ENCODE results near the gene WNT9B. TPM values are rescaled to one million over a fixed set of nuclear protein-coding genes. Genes with fewer than 3 reads are reported as not detected.

WNT9B gene
- total RNA-seq, 2 donors from 2014 or later: not detected

DNA sequence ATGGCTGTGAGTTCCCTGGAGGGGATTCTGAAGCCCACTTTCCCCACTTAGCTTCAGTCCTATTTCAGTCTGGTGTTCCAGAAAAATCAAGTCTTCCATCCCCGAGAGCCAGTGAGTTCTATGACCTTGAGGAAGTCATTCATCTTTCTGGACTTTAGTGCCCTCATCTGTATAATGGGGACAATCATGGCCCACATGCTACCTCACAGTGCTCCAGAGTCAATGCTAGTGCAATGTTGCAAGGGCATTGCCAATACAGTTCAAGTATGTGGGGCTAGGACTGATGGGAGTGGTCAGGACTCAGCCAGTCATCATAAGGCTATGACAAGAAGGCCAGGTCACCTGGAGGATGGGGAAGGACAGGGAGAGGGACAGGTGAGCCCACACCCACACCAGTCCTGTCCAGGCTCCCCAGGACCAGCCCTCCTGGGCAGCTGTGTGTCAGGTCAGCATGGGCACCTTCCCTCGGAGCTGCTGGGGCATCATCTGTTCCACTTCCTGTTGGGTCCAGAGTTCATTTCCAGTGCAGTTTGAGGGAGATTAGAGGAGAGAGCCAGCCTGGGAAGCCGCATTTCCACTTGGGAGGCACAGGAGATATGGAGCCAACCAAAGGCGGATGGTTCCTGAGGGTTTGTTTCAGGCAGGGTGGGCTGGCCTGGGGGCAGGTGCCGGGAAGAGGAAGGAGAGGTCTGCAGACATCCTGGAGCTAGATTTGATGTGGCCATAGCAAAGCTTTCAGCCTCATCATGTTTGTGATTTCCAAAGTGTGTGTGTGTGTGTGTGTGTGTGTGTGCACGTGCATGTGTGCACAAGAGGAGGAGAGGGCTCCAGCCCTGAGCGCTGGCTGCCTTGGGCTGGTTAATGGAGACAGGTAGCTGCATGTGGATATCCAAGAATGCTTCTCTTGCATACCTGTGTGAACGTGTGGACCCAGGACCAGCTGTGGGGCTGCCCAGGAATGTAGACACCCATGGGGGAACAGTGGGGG is 3.9 kb upstream of the WNT9B start:
- ATAC-seq: peak; percentile 65
- intact Hi-C loops (cut with DNase I, micrococcal nuclease): loop anchor here in 1 of 2 donors (10.0 kb wide), 1 partner anchor 137 kb away; no protein-coding TSS in a partner anchor
- DNase-seq: peak in 1 of 2 donors; percentile 18

DNA sequence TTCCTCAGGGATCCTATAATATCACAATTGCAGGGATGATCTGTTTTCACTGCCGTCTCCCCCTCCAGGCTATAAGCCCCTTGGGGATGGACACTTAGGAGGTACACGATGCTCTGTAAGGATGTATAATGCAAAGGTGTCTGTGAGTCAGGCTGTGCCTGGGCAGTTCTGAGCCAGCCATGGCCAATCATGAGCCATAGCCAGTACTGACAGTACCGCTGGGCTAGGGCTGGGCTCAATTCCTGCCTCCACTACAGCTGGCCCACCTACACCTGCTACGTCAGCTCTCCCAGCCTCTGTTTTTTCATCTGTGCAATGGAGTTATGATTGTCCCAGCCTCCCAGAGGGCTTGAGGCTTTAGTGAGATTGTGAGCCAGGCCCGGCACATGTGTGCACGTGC is 2.8 kb upstream of the WNT9B start:
- intact Hi-C loops (cut with DNase I, micrococcal nuclease): loop anchor here in 1 of 2 donors (10.0 kb wide), 1 partner anchor 136 kb away; no protein-coding TSS in a partner anchor
- ATAC-seq (no peak), DNase-seq (no peak)

DNA sequence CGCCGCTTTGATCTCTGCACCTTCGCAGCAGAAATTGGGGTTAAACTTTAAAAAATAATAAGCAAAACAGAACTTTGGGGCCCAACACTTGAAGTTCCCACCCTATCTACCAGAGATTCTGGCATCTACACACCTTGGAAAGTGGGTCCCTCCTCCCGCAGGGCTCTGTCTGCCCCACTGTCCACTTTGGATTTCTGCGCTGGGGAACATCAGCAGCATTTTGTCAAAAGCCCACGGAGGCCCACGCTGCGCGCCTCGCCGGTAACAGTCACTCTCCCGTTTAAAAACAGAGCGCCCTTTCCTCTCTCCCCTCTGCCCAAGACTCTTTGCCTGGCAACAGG is 725 bp upstream of the WNT9B start:
- no peak for ATAC-seq
- DNase-seq: no peak
- intact Hi-C loops (cut with DNase I, micrococcal nuclease): no loop called here

DNA sequence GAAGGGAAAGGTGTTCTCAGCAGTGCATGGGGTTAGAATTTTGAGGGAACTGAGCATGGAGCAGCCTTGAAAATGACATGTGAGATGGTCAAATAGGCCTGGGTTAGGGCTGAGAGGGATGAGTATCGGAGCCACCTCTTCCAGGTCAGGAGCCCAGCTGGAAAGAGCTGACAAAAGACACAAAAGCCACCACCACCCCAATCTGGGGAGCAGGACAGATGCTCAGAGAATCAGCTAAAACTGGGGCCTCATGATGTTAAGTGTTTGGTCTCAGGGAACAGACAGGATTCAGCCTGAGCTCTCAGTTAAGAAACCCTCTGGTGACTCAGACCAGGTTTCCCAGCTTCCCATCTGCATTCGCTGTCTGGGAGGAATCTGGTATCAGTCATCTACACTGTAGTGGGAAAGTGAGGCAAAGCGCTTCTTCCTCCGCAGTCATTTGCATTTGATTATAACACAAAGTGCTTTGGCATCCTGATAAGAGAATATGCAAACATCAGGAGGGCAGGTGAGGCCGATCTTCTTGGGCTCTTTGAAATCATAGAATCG is 2.6 kb downstream of the WNT9B start:
- no peak for ATAC-seq
- intact Hi-C loops (cut with DNase I, micrococcal nuclease): no loop called here
- no peak for DNase-seq

DNA sequence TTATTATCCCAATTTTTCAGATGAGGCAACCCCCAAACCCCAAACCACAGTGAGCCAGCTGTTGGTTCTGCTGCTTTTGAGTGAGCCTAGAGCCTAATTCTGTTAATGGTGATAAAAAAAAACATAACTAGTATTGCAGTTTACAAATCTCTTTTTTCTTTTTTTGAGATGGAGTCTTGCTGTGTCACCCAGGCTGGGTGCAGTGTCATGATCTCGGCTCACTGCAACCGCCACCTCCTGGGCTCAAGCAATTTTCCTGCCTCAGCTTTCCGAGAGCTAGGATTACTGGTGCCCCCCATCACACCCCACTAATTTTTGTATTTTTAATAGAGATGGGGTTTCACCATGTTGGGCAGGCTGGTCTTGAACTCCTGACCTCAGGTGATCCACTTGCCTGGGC is 3.1 kb downstream of the WNT9B start:
- ATAC-seq: no peak
- intact Hi-C loops (cut with DNase I, micrococcal nuclease): no loop called here
- no peak for DNase-seq

DNA sequence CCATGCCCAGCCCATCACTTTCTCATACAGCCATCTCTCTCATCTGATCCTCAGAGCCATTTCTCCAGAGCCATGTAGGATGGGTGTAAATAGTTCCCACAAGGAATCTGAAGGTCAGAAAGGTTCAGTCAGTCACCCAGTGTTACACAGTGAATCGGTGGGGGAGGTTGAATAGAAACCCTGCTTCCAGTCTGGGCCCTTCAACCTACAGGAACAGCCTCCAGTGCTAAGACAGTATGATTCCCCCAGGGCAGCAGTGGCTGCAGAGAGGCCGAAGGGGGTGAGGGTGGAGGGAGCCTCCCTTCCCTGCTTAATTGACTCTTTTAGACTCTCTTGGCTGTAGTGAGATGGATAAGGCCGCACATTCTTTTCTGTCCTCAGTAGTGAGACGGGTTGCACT is 3.6 kb downstream of the WNT9B start:
- intact Hi-C loops (cut with DNase I, micrococcal nuclease): no loop called here
- ATAC-seq: no peak

DNA sequence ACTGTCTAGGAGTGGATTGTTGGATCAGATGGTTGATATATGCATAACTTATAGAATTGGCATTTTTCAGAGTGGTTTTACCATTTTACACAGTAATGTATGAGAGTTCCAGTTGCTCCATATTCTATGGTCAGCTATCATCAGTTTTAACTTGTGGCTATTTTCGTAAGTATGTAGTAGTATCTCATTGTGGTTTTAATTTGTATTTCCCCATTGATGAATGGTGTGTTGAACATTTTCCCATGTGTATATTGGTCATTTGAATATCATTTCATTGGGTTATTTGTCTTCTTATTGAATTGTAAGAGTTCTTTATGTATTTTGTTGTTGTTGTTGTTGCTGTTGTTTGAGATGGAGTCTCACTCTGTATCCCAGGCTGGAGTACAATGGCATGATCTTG is 6.2 kb downstream of the WNT9B start:
- ATAC-seq (no peak), DNase-seq (no peak)
- intact Hi-C loops (cut with DNase I, micrococcal nuclease): no loop called here

More for the DNA sequence above, 3.6 kb downstream of the WNT9B start:
- no peak for DNase-seq

DNA sequence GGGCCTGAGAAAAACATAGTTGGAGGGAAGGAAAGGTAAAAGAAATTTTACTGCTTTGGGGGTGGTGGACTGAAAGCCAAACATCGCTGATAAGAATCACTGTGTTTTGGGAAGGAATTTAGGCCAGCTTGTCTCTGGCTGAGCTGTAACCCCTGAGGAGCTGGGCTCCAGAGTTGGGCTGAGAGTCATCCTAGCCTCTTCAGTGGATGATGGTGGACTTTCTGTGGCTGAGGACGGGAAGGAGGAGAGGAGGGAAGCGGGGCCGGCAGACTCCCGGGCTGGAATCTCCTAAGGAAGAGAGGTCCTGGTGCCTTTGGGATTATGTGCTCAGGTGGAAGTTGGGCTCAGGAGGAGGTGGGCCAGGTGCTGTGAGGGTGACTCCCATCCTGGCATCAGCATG is 8.6 kb downstream of the WNT9B start:
- DNase-seq: no peak

DNA sequence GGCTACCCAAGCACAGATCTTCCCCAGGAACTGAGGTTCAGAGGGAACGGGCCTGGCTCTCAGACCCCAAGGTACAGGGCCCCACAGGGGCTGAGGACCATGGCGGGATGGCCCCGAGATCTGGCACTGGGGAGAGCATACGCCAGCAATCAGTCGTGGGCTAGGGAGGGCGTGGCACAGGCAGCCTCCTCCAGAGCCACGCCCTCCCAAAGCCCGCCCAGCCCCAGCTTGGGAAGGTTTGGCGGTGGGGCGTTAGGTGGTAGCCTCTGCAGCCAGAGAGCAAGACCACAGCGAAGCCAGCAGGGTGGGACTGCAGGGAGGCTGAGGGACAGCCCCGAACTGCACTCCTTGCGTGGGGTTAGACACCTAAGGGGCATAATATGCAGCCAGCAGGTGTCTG is 11.6 kb downstream of the WNT9B start:
- ATAC-seq (peak; percentile 33), DNase-seq (peak in 1 of 2 donors; percentile 23)
- intact Hi-C loops (cut with DNase I, micrococcal nuclease): no loop called here

More for the DNA sequence above, 8.6 kb downstream of the WNT9B start:
- no peak for ATAC-seq
- intact Hi-C loops (cut with DNase I, micrococcal nuclease): no loop called here

DNA sequence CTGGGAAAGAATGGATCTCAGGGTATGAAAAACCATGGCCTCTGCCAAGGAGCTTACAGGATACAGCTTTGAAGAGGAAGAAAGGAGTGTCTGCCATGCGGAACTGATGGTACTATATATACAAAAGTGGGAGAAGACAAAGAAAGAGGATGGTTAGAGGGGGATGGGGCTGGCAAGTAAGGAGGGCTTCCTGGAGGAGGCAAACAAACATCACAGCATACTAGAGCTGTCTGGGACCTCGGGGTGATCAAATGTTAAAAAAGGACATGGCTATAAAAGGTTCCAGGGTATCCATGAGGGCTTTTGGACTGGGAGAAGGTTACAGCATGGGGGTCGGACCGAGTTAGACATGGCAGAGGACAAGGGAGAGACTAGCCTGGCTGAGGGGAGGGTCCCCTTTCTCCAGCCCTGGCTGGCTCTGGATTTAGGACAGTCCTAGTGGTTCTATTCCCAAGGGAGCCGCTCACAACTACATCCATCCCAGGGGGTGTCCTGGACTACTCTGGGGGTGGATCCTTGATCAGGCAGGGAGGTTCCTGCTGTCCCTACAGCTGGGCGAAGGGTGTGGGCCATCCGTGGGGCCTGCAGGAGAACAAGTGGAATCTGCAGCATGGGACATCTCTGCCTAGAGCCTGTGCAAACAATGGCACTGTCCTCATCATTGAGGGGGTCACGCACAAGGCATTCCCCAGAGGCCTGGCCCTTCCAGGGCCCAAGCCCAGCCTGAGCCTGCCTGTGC is 12.2 kb downstream of the WNT9B start:
- intact Hi-C loops (cut with DNase I, micrococcal nuclease): no loop called here
- no peak for ATAC-seq
- DNase-seq: no peak

DNA sequence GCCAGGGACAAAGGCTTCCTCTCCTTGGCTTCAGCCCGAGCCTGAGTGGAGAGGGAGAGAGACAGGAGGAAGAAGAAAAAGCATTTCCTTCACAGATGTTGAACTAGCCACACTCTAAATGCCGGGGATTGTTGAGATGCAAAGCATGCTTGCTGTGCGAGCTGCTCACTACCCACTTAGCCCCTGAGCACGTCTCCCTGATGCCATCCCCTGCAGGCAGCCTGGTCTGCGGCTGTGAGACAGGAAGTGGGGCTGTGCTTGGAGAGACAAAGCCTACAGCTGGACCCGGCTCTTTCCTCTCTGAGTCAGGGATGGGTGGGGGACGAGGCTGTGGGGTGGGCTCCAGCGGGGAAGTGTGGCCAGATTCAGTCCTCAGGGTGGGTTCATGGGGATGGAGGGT is 13.7 kb downstream of the WNT9B start:
- intact Hi-C loops (cut with DNase I, micrococcal nuclease): no loop called here
- no peak for ATAC-seq
- no peak for DNase-seq

DNA sequence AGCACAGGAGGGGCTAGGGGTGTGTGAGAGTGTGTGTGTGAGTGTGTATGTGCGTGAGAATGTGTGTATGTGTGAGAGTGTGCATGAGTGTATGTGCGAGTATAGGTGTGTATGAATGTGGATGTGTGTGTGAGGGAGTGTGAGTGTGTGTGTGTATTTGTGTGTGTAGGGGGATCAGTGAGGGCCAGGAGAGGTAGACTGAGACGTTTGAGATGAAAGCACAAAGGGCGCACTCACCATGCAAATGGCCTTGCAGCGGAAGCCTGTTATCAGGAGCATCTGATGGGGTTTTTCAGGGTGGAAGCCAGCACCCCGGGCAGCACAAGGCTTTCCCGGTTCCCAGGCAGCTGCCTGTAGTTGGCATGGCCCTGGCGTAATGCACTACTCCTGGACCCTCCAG is 14.9 kb downstream of the WNT9B start:
- intact Hi-C loops (cut with DNase I, micrococcal nuclease): no loop called here
- no peak for ATAC-seq
- no peak for DNase-seq

DNA sequence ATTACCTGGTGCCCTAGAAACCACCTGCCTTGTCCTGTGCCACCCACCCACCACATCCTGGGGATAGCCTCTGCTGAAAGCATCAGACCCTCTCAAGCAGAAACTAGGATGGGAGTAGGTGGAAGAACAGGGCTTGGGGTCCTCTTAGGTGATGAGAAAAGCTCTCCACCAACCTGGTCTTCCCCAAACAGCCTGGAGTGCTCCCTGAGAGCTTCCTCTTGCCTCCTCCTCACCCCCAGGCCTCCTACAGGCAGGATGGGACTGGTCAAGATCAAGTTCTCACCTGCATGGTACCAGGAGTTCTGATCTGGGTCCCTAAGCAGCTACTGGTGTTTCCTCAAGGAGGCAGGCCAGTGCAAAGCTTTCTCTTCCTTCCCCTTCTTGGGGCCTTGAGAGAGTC is 15.4 kb downstream of the WNT9B start:
- intact Hi-C loops (cut with DNase I, micrococcal nuclease): no loop called here
- no peak for DNase-seq
- no peak for ATAC-seq

DNA sequence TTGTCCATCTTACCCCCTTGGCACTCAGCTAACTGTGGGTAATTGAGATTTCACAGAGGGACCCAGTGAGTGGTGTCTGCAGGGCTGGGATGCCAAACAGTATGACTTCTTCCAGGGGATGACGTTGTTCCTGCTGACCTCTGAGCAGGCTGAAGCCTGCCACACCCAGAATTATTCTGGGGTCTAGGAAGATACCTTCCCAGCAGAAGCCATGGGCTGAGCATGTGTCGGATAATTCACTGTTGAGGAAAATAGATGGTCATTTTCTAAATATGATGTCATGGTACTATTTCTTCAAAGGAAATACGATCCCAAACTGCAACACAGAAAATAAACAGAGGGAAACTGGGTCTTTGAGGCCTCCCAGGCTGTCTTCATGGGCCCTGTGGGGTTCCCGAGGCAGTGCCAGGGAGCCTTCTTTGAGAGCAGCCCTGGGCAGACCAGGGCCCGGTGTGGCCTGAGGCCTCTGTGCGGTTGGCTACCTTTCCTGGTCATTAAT is 17.4 kb downstream of the WNT9B start:
- DNase-seq: no peak
- intact Hi-C loops (cut with DNase I, micrococcal nuclease): no loop called here
- no peak for ATAC-seq

DNA sequence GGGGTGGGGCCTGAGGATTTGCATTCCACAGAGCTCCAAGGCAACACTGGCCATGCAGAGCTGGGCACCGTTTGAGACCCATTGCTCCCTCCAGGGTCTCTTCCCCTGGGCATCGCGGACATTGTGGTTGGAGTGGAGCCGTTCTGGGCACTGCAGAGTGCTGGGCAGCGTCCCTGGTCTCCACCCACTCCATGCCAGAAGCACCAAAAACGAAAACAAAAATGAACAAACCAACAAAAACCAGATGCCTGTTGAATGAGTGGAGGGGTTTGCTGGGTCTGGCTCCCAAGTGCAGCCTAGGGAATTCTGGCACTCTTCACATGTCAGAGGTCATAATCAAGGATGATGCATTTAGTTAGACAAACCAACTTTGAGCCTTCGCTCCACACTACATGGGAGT is 17.9 kb downstream of the WNT9B start:
- intact Hi-C loops (cut with DNase I, micrococcal nuclease): no loop called here
- ATAC-seq: no peak
- no peak for DNase-seq

DNA sequence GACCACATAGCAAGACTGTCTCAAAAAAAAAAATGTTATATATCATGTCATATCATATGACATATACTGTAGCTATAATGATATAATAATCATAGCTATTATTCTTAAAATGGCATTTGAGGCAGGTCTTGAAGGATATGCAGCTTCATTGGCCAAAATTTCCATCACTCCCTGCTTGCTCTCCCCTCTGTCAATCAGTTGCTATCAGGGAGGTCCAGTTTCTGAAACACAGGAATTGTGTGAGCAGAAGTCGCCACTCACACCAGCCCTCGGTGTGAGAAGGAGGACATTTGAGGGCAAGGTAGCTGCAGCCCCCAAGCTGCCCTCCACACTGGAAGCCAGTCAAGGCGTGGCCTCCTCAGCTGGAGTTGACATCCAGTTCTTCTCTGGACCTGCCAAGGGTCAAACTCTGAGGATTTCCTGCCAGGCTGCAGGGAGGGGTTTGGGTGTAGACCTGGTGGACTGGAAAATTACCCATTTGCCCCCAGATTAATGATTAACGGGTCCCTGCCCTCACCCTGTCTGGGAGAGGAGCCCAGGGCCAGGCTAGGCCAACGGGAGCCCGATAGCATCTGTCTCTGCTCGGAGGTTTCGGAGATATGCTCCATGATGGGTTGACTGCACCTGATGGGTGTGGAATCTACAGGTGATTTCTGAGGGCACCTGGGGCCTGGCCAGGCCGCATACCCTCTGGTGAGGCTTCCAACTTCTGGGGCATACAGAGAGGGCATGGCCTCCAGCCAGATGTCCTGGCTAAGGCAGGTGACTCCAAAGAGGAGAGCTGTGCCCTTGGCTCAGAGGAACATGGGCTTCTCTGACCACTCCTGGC is 18.8 kb downstream of the WNT9B start:
- ATAC-seq: peak; percentile 93

DNA sequence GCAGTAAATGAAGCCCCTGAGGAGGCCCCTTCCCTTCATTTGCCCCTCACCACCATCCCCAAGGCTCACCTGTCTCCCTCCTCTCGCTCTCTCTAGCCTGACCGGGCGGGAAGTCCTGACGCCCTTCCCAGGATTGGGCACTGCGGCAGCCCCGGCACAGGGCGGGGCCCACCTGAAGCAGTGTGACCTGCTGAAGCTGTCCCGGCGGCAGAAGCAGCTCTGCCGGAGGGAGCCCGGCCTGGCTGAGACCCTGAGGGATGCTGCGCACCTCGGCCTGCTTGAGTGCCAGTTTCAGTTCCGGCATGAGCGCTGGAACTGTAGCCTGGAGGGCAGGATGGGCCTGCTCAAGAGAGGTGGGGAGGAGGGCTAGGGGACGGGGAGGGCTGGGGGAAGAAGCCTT is 21.0 kb downstream of the WNT9B start:
- no peak for ATAC-seq
- intact Hi-C loops (cut with DNase I, micrococcal nuclease): no loop called here
- DNase-seq: no peak

More for the DNA sequence above, 18.8 kb downstream of the WNT9B start:
- intact Hi-C loops (cut with DNase I, micrococcal nuclease): no loop called here
- DNase-seq: peak in 1 of 2 donors; percentile 20

DNA sequence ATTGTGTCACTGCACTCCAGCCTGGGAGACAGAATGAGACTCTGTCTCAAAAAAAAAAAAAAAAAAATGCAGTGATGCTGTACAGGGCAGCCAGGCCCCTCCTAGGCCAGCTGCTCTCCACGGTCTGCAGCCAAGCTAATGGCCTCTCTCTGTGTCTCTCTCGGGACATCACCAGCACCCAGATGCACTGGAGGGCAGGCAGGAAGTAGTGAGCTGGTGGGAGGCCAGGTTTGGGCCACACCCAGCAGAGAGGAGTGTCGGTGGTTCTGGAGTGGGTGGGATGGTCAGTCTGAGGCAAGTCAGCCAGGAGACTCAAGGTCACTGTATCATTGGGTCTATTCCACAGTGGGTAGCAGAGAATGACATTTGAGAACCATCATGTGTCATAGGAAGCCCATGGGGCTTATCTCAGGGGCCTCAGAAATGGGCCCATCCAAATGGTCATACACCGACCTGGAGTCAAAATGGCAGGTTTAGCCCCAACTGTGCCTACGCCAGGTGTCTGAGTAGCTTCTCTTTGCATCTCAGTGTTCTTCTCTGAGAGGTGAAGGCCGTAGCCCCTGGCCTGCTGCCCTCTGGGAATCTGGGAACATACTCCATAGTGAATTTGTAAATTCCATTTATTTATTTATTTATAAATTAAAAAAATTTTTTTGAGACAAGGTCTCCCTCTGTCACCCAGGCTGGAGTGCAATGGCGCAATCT is 22.7 kb downstream of the WNT9B start:
- ATAC-seq: no peak
- intact Hi-C loops (cut with DNase I, micrococcal nuclease): no loop called here
- no peak for DNase-seq

Measured in left colon (tissue), 2 donors.